Liver (tissue), 9 donors: ENCODE results near the gene MTF1. TPM values are rescaled to one million over a fixed set of nuclear protein-coding genes. Genes with fewer than 3 reads are reported as not detected.

Experiments used
- DNase-seq: peaks from one replicate; pipeline ENCODE4 v3.0.0-alpha.2; 2017; ENCODE audit warnings: low spot score
- H3K27ac ChIP-seq, 2 donors: one replicate each; pipeline ENCODE4 v1.7.0; 2013; ENCODE audit warnings: inconsistent platforms in 2 of 2, low read length in 2 of 2, control low read depth in 1 of 2, low read depth in 1 of 2, mild to moderate bottlenecking in 1 of 2
- H3K27me3 ChIP-seq, 4 donors: one replicate each; pipeline versions ENCODE4 v1.6.1 to v1.7.0; 2013; ENCODE audit warnings: low read length in 3 of 4, inconsistent platforms in 1 of 4, mild to moderate bottlenecking in 1 of 4, moderate library complexity in 1 of 4; ENCODE audit not compliant: control insufficient read depth in 4 of 4, insufficient read depth in 4 of 4
- H3K36me3 ChIP-seq, 4 donors: one replicate each; pipeline versions ENCODE4 v1.6.1 to v1.7.0; 2013; ENCODE audit warnings: low read length in 3 of 4, mild to moderate bottlenecking in 3 of 4, low read depth in 1 of 4, moderate library complexity in 1 of 4; ENCODE audit not compliant: control insufficient read depth in 4 of 4, insufficient read depth in 3 of 4
- H3K4me1 ChIP-seq, 4 donors: one replicate each; pipeline versions ENCODE4 v1.6.1 to v1.7.0; 2013; ENCODE audit warnings: low read length in 3 of 4, mild to moderate bottlenecking in 3 of 4, moderate library complexity in 1 of 4; ENCODE audit not compliant: control insufficient read depth in 4 of 4, insufficient read depth in 4 of 4
- H3K4me3 ChIP-seq, 3 donors: one replicate each; pipeline versions ENCODE4 v1.6.1 to v1.7.0; 2013; ENCODE audit warnings: low read length in 3 of 3, control low read depth in 1 of 3, low read depth in 1 of 3, mild to moderate bottlenecking in 1 of 3
- H3K9ac ChIP-seq, 2 donors: one replicate each; pipeline ENCODE4 v1.7.0; 2013; ENCODE audit warnings: low read length in 2 of 2, mild to moderate bottlenecking in 2 of 2, moderate library complexity in 2 of 2, control low read depth in 1 of 2, low read depth in 1 of 2
- H3K9me3 ChIP-seq, 4 donors: one replicate each; pipeline versions ENCODE4 v1.6.1 to v1.7.0; 2013; ENCODE audit warnings: low read length in 3 of 4; ENCODE audit not compliant: control insufficient read depth in 4 of 4
- EGR1 ChIP-seq, 2 donors: IDR thresholded peaks; 2 replicates each; pipeline ENCODE4 v1.6.1; 2016 to 2018; ENCODE audit warnings: antibody characterized with exemption in 2 of 2, low read depth in 2 of 2
- FOXA1 ChIP-seq: IDR thresholded peaks from 2 replicates; pipeline ENCODE4 v1.6.1; 2016; ENCODE audit warnings: antibody characterized with exemption
- FOXA2 ChIP-seq: IDR thresholded peaks from 2 replicates; pipeline ENCODE4 v1.6.1; 2016; ENCODE audit warnings: antibody characterized with exemption
- GABPA ChIP-seq, 2 donors: IDR thresholded peaks in 1 of 2; conservative IDR thresholded peaks in 1 of 2; 2 replicates each; pipeline ENCODE4 v1.6.1; 2016; ENCODE audit warnings: antibody characterized with exemption in 2 of 2, mild to moderate bottlenecking in 1 of 2, moderate library complexity in 1 of 2
- HNF4A ChIP-seq, 2 donors: conservative IDR thresholded peaks; 2 replicates each; pipeline ENCODE4 v1.6.1; 2016; ENCODE audit warnings: antibody characterized with exemption in 2 of 2, mild to moderate bottlenecking in 2 of 2
- JUND ChIP-seq, 2 donors: IDR thresholded peaks; 2 replicates each; pipeline ENCODE4 v1.6.1; 2016; ENCODE audit warnings: antibody characterized with exemption in 2 of 2
- NR2F2 ChIP-seq: IDR thresholded peaks from 2 replicates; pipeline ENCODE4 v1.6.1; 2016; ENCODE audit warnings: antibody characterized with exemption
- RAD21 ChIP-seq, 2 donors: IDR thresholded peaks; 2 replicates each; pipeline ENCODE4 v1.6.1; 2016; ENCODE audit warnings: antibody characterized with exemption in 2 of 2, mild to moderate bottlenecking in 2 of 2
- RXRA ChIP-seq, 2 donors: IDR thresholded peaks; 2 replicates each; pipeline ENCODE4 v1.6.1; 2017 to 2018; ENCODE audit warnings: antibody characterized with exemption in 2 of 2, mild to moderate bottlenecking in 1 of 2
- SP1 ChIP-seq: IDR thresholded peaks from 2 replicates; pipeline ENCODE4 v1.6.1; 2018; ENCODE audit warnings: antibody characterized with exemption, mild to moderate bottlenecking
- TAF1 ChIP-seq: conservative IDR thresholded peaks from 2 replicates; pipeline ENCODE4 v1.6.1; 2016; ENCODE audit warnings: antibody characterized with exemption, mild to moderate bottlenecking
- YY1 ChIP-seq: IDR thresholded peaks from 2 replicates; pipeline ENCODE4 v1.6.1; 2016; ENCODE audit warnings: antibody characterized with exemption, mild to moderate bottlenecking
- WGBS: extraction: QIAGEN DNeasy Blood & Tissue Kit; methylation state at CpG from one replicate; pipeline ENCODE4 v1.1.7; 2013; 5-methylcytosine and 5-hydroxymethylcytosine counted together
- polyA plus RNA-seq, 2 donors: library from polyadenylated mRNA; stranded (reverse) in 1 of 2; unstranded in 1 of 2; fragments of 200-250 nt in 1 of 2; fragments of >200 nt in 1 of 2; fragmentation: Nextera tagmentation in 1 of 2; extraction: Ambion mirVana in 1 of 2; gene quantifications; one replicate each; pipeline versions ENCODE4 v1.2.1 to v1.2.3, GENCODE V29; 2013 to 2015
- total RNA-seq, 2 donors: library from RNA; depleted of rRNA; stranded (reverse); fragments of >200 nt; gene quantifications; one replicate each; pipeline ENCODE4 v1.2.3, GENCODE V29; 2014
- TF ChIP-seq, protein P1 (sequence below): fragments of 150-350 bp; IDR thresholded peaks from 2 replicates; pipeline ENCODE4 v1.5.1; 2017; ENCODE audit warnings: improper control_type of control experiment, low read depth, low read length; ENCODE audit not compliant: missing input control
- TF ChIP-seq, protein P2 (sequence below): IDR thresholded peaks from 2 replicates; pipeline ENCODE4 v1.6.1; 2016; ENCODE audit warnings: antibody characterized with exemption, mild to moderate bottlenecking
- TF ChIP-seq, protein P3 (sequence below): IDR thresholded peaks from 2 replicates; pipeline ENCODE4 v1.6.1; 2016; ENCODE audit warnings: antibody characterized with exemption
- TF ChIP-seq, protein P4 (sequence below): IDR thresholded peaks from 2 replicates; pipeline ENCODE4 v1.6.1; 2016; ENCODE audit warnings: antibody characterized with exemption
- TF ChIP-seq, protein P5 (sequence below): IDR thresholded peaks from 2 replicates; pipeline ENCODE4 v1.6.1; 2016; ENCODE audit warnings: antibody characterized with exemption
- donor health status: healthy.
- donor health status: healthy.
- donor health status: healthy.
- donor health status: healthy.
- donor health status: healthy.

Gene MTF1
- total and polyA plus RNA-seq, 4 donors = 2.3 to 3.3 (median 3.0) TPM

DNA sequence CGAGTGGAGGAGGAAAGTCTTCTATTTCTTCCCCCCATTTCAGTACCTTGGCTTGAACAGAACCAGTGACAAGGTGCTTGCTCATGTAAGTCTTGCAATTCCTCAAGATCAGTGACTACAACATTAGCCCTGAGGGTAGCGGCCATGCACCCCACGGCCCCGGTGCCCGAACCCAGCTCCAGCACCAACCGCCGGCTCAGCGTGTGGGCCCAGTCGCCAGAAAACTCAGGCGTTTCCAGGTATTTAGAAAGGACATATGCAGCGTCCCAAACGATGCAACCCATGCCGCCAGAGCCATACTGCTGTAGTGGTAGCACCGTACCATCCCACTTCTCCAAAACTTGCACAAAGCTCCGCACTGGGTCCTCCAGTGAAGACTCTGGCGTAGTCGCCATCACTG, 76.9 kb downstream of the MTF1 start:
- Histone ChIP-seq H3K4me1 (no peaks in the 10 kb centered on the region), H3K9ac (no peak overlapping the region), H3K27me3 (peaks cover 0 to 2% (median 0%) of the 10 kb centered on the region in 4 donors), H3K36me3 (no peaks in the 10 kb centered on the region), H3K4me3 (no peak overlapping the region), H3K9me3 (no peaks in the 10 kb centered on the region), H3K27ac (no peak overlapping the region)
- no peak for DNase-seq
- 78% methylated on average over 17 of the region's 17 CpGs for WGBS
- no peak for TF ChIP-seq RXRA (IDR thresholded peaks at IDR 0.05)
- no peak for TF ChIP-seq TAF1
- no peak for TF ChIP-seq FOXA2
- TF ChIP-seq, protein P1, sequence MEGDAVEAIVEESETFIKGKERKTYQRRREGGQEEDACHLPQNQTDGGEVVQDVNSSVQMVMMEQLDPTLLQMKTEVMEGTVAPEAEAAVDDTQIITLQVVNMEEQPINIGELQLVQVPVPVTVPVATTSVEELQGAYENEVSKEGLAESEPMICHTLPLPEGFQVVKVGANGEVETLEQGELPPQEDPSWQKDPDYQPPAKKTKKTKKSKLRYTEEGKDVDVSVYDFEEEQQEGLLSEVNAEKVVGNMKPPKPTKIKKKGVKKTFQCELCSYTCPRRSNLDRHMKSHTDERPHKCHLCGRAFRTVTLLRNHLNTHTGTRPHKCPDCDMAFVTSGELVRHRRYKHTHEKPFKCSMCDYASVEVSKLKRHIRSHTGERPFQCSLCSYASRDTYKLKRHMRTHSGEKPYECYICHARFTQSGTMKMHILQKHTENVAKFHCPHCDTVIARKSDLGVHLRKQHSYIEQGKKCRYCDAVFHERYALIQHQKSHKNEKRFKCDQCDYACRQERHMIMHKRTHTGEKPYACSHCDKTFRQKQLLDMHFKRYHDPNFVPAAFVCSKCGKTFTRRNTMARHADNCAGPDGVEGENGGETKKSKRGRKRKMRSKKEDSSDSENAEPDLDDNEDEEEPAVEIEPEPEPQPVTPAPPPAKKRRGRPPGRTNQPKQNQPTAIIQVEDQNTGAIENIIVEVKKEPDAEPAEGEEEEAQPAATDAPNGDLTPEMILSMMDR = no peak
- TF ChIP-seq EGR1 (IDR thresholded peaks at IDR 0.05; ENCODE audit: low read depth in 2 of 2) = no peak
- TF ChIP-seq, protein P2, sequence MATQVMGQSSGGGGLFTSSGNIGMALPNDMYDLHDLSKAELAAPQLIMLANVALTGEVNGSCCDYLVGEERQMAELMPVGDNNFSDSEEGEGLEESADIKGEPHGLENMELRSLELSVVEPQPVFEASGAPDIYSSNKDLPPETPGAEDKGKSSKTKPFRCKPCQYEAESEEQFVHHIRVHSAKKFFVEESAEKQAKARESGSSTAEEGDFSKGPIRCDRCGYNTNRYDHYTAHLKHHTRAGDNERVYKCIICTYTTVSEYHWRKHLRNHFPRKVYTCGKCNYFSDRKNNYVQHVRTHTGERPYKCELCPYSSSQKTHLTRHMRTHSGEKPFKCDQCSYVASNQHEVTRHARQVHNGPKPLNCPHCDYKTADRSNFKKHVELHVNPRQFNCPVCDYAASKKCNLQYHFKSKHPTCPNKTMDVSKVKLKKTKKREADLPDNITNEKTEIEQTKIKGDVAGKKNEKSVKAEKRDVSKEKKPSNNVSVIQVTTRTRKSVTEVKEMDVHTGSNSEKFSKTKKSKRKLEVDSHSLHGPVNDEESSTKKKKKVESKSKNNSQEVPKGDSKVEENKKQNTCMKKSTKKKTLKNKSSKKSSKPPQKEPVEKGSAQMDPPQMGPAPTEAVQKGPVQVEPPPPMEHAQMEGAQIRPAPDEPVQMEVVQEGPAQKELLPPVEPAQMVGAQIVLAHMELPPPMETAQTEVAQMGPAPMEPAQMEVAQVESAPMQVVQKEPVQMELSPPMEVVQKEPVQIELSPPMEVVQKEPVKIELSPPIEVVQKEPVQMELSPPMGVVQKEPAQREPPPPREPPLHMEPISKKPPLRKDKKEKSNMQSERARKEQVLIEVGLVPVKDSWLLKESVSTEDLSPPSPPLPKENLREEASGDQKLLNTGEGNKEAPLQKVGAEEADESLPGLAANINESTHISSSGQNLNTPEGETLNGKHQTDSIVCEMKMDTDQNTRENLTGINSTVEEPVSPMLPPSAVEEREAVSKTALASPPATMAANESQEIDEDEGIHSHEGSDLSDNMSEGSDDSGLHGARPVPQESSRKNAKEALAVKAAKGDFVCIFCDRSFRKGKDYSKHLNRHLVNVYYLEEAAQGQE = no peak
- no peak for TF ChIP-seq RAD21 (IDR thresholded peaks at IDR 0.05)
- TF ChIP-seq, protein P3, sequence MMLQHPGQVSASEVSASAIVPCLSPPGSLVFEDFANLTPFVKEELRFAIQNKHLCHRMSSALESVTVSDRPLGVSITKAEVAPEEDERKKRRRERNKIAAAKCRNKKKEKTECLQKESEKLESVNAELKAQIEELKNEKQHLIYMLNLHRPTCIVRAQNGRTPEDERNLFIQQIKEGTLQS = no peak
- TF ChIP-seq, protein P4, sequence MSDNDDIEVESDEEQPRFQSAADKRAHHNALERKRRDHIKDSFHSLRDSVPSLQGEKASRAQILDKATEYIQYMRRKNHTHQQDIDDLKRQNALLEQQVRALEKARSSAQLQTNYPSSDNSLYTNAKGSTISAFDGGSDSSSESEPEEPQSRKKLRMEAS = no peak
- TF ChIP-seq JUND (IDR thresholded peaks at IDR 0.05) = no peak
- TF ChIP-seq SP1 = no peak
- no peak for TF ChIP-seq YY1
- no peak for TF ChIP-seq GABPA (IDR thresholded peaks at IDR 0.05 in 1 of 2, conservative IDR thresholded peaks at IDR 0.05 in 1 of 2)
- TF ChIP-seq, protein P5, sequence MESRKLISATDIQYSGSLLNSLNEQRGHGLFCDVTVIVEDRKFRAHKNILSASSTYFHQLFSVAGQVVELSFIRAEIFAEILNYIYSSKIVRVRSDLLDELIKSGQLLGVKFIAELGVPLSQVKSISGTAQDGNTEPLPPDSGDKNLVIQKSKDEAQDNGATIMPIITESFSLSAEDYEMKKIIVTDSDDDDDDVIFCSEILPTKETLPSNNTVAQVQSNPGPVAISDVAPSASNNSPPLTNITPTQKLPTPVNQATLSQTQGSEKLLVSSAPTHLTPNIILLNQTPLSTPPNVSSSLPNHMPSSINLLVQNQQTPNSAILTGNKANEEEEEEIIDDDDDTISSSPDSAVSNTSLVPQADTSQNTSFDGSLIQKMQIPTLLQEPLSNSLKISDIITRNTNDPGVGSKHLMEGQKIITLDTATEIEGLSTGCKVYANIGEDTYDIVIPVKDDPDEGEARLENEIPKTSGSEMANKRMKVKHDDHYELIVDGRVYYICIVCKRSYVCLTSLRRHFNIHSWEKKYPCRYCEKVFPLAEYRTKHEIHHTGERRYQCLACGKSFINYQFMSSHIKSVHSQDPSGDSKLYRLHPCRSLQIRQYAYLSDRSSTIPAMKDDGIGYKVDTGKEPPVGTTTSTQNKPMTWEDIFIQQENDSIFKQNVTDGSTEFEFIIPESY = no peak
- TF ChIP-seq FOXA1 = no peak
- TF ChIP-seq NR2F2 = no peak
- no peak for TF ChIP-seq HNF4A (conservative IDR thresholded peaks at IDR 0.05)

DNA sequence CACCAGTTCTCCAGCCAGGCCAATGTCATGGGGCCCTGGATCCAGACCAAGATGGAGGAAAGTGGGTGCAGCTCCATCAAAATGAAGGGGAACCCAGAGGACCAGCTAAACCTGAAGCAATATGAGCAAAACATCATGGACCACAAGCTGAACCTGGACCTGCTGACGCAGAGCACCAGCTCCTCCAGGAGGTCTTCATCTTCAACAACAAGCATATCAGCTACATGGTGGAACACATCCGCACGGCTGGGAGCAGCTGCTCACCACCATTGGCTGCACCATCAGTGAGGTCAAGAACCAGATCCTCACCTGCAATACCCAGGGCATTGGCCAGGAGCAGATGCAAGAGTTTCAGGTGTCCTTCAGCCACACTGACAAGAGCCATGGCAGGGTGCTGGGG, 80.7 kb downstream of the MTF1 start:
- Histone ChIP-seq H3K9ac (no peak overlapping the region), H3K27ac (no peak overlapping the region), H3K9me3 (no peaks in the 10 kb centered on the region), H3K36me3 (no peaks in the 10 kb centered on the region), H3K27me3 (no peaks in the 10 kb centered on the region), H3K4me3 (no peak overlapping the region), H3K4me1 (no peaks in the 10 kb centered on the region)
- 85% methylated on average over 3 of the region's 3 CpGs for WGBS
- DNase-seq = no peak
- TF ChIP-seq RXRA (IDR thresholded peaks at IDR 0.05) (no peak), SP1 (no peak), EGR1 (IDR thresholded peaks at IDR 0.05; ENCODE audit: low read depth in 2 of 2) (no peak), FOXA1 (no peak), JUND (IDR thresholded peaks at IDR 0.05) (no peak)
- TF ChIP-seq, protein P5 = no peak
